Astrocyte (in vitro differentiated cells and primary cell): ENCODE data around the gene IRGC. TPM values are rescaled to one million over a fixed set of nuclear protein-coding genes. Genes with fewer than 3 reads are reported as not detected.

Experiments used
- DNase-seq: peaks from one replicate; pipeline ENCODE4 v3.0.0-alpha.2; 2010; ENCODE audit warnings: low read depth
- FAIRE-seq: peaks from 2 replicates; lab custom pipeline; 2011; peaks lifted over from hg19 to GRCh38; lab: Jason Lieb, UNC
- H2AFZ ChIP-seq: 2 replicates; pipeline ENCODE4 v1.6.0; 2012; ENCODE audit warnings: low read depth, low read length, inconsistent platforms
- H3K27ac ChIP-seq: 2 replicates; pipeline ENCODE4 v1.5.1; 2011; ENCODE audit warnings: low read depth, low read length, inconsistent platforms
- H3K27me3 ChIP-seq: 2 replicates; pipeline ENCODE4 v1.6.0; 2011; ENCODE audit warnings: low read length, inconsistent platforms; ENCODE audit not compliant: insufficient read depth
- H3K36me3 ChIP-seq: 2 replicates; pipeline ENCODE4 v1.5.1; 2011; ENCODE audit warnings: low read length, inconsistent platforms; ENCODE audit not compliant: insufficient read depth
- H3K4me1 ChIP-seq: 2 replicates; pipeline ENCODE4 v1.5.1; 2011; ENCODE audit warnings: low read length, inconsistent platforms; ENCODE audit not compliant: insufficient read depth
- H3K4me2 ChIP-seq: 2 replicates; pipeline ENCODE4 v1.6.0; 2012; ENCODE audit warnings: low read length, inconsistent platforms
- H3K4me3 ChIP-seq: 2 replicates; pipeline ENCODE4 v1.5.1; 2011; ENCODE audit warnings: low read depth, mild to moderate bottlenecking, low read length, inconsistent platforms; ENCODE audit not compliant: insufficient read depth
- H3K79me2 ChIP-seq: 2 replicates; pipeline ENCODE4 v1.6.0; 2012; ENCODE audit warnings: mild to moderate bottlenecking, low read length, inconsistent platforms; ENCODE audit not compliant: insufficient read depth
- H3K9ac ChIP-seq: 2 replicates; pipeline ENCODE4 v1.6.0; 2012; ENCODE audit warnings: mild to moderate bottlenecking, low read length, inconsistent platforms
- H3K9me3 ChIP-seq: 2 replicates; pipeline ENCODE4 v1.5.1; 2012; ENCODE audit warnings: low read depth, mild to moderate bottlenecking, low read length, inconsistent platforms; ENCODE audit not compliant: insufficient read depth
- H4K20me1 ChIP-seq: 2 replicates; pipeline ENCODE4 v1.6.0; 2012; ENCODE audit warnings: low read length, inconsistent platforms; ENCODE audit not compliant: insufficient read depth
- H3K27ac Mint-ChIP-seq: one replicate; pipeline ENCODE4 v1.8.0; 2021; ENCODE audit warnings: mild to moderate bottlenecking, mixed read lengths; ENCODE audit not compliant: unreplicated experiment
- H3K27me3 Mint-ChIP-seq: one replicate; pipeline ENCODE4 v1.8.0; 2021; ENCODE audit warnings: low read depth, mixed read lengths; ENCODE audit not compliant: unreplicated experiment
- H3K36me3 Mint-ChIP-seq: one replicate; pipeline ENCODE4 v1.8.0; 2021; ENCODE audit warnings: low read depth, mixed read lengths; ENCODE audit not compliant: unreplicated experiment
- H3K4me1 Mint-ChIP-seq: one replicate; pipeline ENCODE4 v1.8.0; 2021; ENCODE audit warnings: low read depth, mixed read lengths; ENCODE audit not compliant: unreplicated experiment
- H3K4me3 Mint-ChIP-seq: one replicate; pipeline ENCODE4 v1.8.0; 2021; ENCODE audit warnings: mild to moderate bottlenecking, moderate library complexity, mixed read lengths; ENCODE audit not compliant: unreplicated experiment
- H3K9me3 Mint-ChIP-seq: one replicate; pipeline ENCODE4 v1.8.0; 2021; ENCODE audit warnings: mild to moderate bottlenecking, mixed read lengths; ENCODE audit not compliant: unreplicated experiment
- EZH2 ChIP-seq: IDR thresholded peaks from 2 replicates; pipeline ENCODE4 v1.6.1; 2012; ENCODE audit warnings: mild to moderate bottlenecking, low read length, inconsistent platforms; ENCODE audit not compliant: insufficient read depth
- total RNA-seq: library from RNA; stranded (reverse); gene quantifications from 2 replicates; pipeline ENCODE4 v1.2.1, GENCODE V29; 2021
- TF ChIP-seq, protein P1 (sequence below): IDR thresholded peaks from 2 replicates; pipeline ENCODE4 v1.5.1; 2011; ENCODE audit warnings: low read depth, mild to moderate bottlenecking, inconsistent platforms, low read length, moderate library complexity; ENCODE audit not compliant: insufficient read depth

The IRGC gene
- total RNA-seq, 1 donor from 2014 or later, result not detected

GRCh38 chr19:43748205-43748594, 32.3 kb downstream of the IRGC start:
- no peak overlapping the region for H3K4me3 Mint-ChIP-seq
- H3K9me3 ChIP-seq, result no peaks in the 10 kb centered on the region
- no peak for DNase-seq
- H3K79me2 ChIP-seq, result peaks cover 30% of the 10 kb centered on the region
- TF ChIP-seq EZH2, result no peak
- TF ChIP-seq, protein P1, sequence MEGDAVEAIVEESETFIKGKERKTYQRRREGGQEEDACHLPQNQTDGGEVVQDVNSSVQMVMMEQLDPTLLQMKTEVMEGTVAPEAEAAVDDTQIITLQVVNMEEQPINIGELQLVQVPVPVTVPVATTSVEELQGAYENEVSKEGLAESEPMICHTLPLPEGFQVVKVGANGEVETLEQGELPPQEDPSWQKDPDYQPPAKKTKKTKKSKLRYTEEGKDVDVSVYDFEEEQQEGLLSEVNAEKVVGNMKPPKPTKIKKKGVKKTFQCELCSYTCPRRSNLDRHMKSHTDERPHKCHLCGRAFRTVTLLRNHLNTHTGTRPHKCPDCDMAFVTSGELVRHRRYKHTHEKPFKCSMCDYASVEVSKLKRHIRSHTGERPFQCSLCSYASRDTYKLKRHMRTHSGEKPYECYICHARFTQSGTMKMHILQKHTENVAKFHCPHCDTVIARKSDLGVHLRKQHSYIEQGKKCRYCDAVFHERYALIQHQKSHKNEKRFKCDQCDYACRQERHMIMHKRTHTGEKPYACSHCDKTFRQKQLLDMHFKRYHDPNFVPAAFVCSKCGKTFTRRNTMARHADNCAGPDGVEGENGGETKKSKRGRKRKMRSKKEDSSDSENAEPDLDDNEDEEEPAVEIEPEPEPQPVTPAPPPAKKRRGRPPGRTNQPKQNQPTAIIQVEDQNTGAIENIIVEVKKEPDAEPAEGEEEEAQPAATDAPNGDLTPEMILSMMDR, result no peak
- peaks cover 27% of the 10 kb centered on the region for H3K4me1 ChIP-seq
- H3K9ac ChIP-seq, result no peak overlapping the region
- H3K36me3 ChIP-seq, result peaks cover 45% of the 10 kb centered on the region
- no peaks in the 10 kb centered on the region for H3K9me3 Mint-ChIP-seq
- H3K27ac ChIP-seq, result peak overlapping the region; percentile 28
- no peaks in the 10 kb centered on the region for H3K27me3 Mint-ChIP-seq
- H3K4me1 Mint-ChIP-seq, result peaks cover 28% of the 10 kb centered on the region
- no peak overlapping the region for H3K27ac Mint-ChIP-seq
- peaks cover 33% of the 10 kb centered on the region for H3K36me3 Mint-ChIP-seq
- H2AFZ ChIP-seq, result no peak overlapping the region
- H4K20me1 ChIP-seq, result peaks cover 7% of the 10 kb centered on the region
- peak overlapping the region; percentile 3 for H3K4me2 ChIP-seq
- no peaks in the 10 kb centered on the region for H3K27me3 ChIP-seq
- no peak for FAIRE-seq
- H3K4me3 ChIP-seq, result no peak overlapping the region

- Histone ChIP-seq H3K4me1 (peaks cover 29% of the 10 kb centered on the region), H3K9me3 (no peaks in the 10 kb centered on the region), H3K4me2 (no peak overlapping the region), H3K36me3 (peaks cover 45% of the 10 kb centered on the region), H3K27me3 (no peaks in the 10 kb centered on the region), H3K79me2 (peaks cover 32% of the 10 kb centered on the region), H3K27ac (no peak overlapping the region), H4K20me1 (peaks cover 7% of the 10 kb centered on the region), H3K4me3 (no peak overlapping the region), H3K9ac (no peak overlapping the region), H2AFZ (no peak overlapping the region)
- peaks cover 33% of the 10 kb centered on the region for H3K36me3 Mint-ChIP-seq
- H3K9me3 Mint-ChIP-seq, result no peaks in the 10 kb centered on the region
- TF ChIP-seq EZH2, result no peak
- TF ChIP-seq, protein P1, result no peak
- peaks cover 29% of the 10 kb centered on the region for H3K4me1 Mint-ChIP-seq
- no peaks in the 10 kb centered on the region for H3K27me3 Mint-ChIP-seq
- FAIRE-seq, result no peak
- no peak for DNase-seq
- no peak overlapping the region for H3K27ac Mint-ChIP-seq
- no peak overlapping the region for H3K4me3 Mint-ChIP-seq
Measured at GRCh38 chr19:43748685-43749084, 32.8 kb downstream of the IRGC start.

GRCh38 chr19:43749152-43749551, 33.3 kb downstream of the IRGC start:
- H4K20me1 ChIP-seq, result peaks cover 4% of the 10 kb centered on the region
- no peak for TF ChIP-seq EZH2
- TF ChIP-seq, protein P1, result no peak
- H3K9ac ChIP-seq, result no peak overlapping the region
- no peak overlapping the region for H3K27ac ChIP-seq
- H3K27me3 ChIP-seq, result no peaks in the 10 kb centered on the region
- H3K9me3 ChIP-seq, result no peaks in the 10 kb centered on the region
- no peak overlapping the region for H3K27ac Mint-ChIP-seq
- H3K4me1 Mint-ChIP-seq, result peaks cover 28% of the 10 kb centered on the region
- peaks cover 29% of the 10 kb centered on the region for H3K36me3 Mint-ChIP-seq
- H2AFZ ChIP-seq, result no peak overlapping the region
- peaks cover 31% of the 10 kb centered on the region for H3K4me1 ChIP-seq
- H3K4me3 Mint-ChIP-seq, result peak overlapping the region; percentile 17
- H3K4me2 ChIP-seq, result no peak overlapping the region
- peaks cover 41% of the 10 kb centered on the region for H3K36me3 ChIP-seq
- peaks cover 37% of the 10 kb centered on the region for H3K79me2 ChIP-seq
- DNase-seq (no peak), FAIRE-seq (no peak)
- no peaks in the 10 kb centered on the region for H3K9me3 Mint-ChIP-seq
- no peak overlapping the region for H3K4me3 ChIP-seq
- no peaks in the 10 kb centered on the region for H3K27me3 Mint-ChIP-seq
